IMR-90 (cell line): Measurements from ENCODE around the gene OR2F2. TPM values are rescaled to one million over a fixed set of nuclear protein-coding genes. Genes with fewer than 3 reads are reported as not detected.

ENCODE experiments used
- ATAC-seq: fragments of 200-7000 bp; cut with Tn5 transposase; 2 replicates; pipeline ENCODE4 v1.9.1; 2020; ENCODE audit warnings: low read depth, mild to moderate bottlenecking, moderate library complexity
- BruUV-seq: library from RNA; stranded (reverse); fragments of 400-500 nt; replicated peaks from 2 replicates; lab custom pipeline; 2021; lab: Mats Ljungman, UMichigan
- CTCF ChIA-PET: fragments of 300-600 bp; formaldehyde crosslinking; extraction: SDS; loops from one replicate; lab custom pipeline; 2021; ENCODE audit warnings: antibody characterized with exemption; lab: Yijun Ruan, JAX
- POLR2A ChIA-PET: fragments of 300-600 bp; sonication (Branson Sonifier 250); formaldehyde crosslinking; loops from one replicate; lab custom pipeline; 2022; ENCODE audit warnings: antibody characterized with exemption; ENCODE audit not compliant: unreplicated experiment; lab: Charles Lee
- DNase-seq: peaks from one replicate; pipeline ENCODE4 v3.0.0; 2013
- H2AFZ ChIP-seq: replicated peaks from 2 replicates; pipeline ENCODE3; 2013; ENCODE audit warnings: low read length, mild to moderate bottlenecking; ENCODE audit not compliant: poor library complexity
- H2AK5ac ChIP-seq: 2 replicates; pipeline ENCODE4 v1.6.1; 2013; ENCODE audit warnings: low read depth, low read length, inconsistent platforms
- H2AK9ac ChIP-seq: replicated peaks from 2 replicates; pipeline ENCODE3; 2013; ENCODE audit warnings: mild to moderate bottlenecking, low read depth, low read length, moderate library complexity; ENCODE audit not compliant: poor library complexity
- H2BK120ac ChIP-seq: 2 replicates; pipeline ENCODE4 v1.6.1; 2013; ENCODE audit warnings: low read depth, low read length, inconsistent platforms
- H2BK15ac ChIP-seq: 3 replicates; pipeline ENCODE4 v1.6.1; 2013; ENCODE audit warnings: low read depth, low read length, inconsistent platforms
- H2BK20ac ChIP-seq: 2 replicates; pipeline ENCODE4 v1.6.1; 2013; ENCODE audit warnings: low read depth, mild to moderate bottlenecking, inconsistent platforms, low read length, moderate library complexity
- H2BK5ac ChIP-seq: 2 replicates; pipeline ENCODE4 v1.6.1; 2013; ENCODE audit warnings: mild to moderate bottlenecking, low read depth, low read length, inconsistent platforms; ENCODE audit not compliant: poor library complexity, severe bottlenecking
- H3K14ac ChIP-seq: replicated peaks from 2 replicates; pipeline ENCODE4 v1.6.1; 2013; ENCODE audit warnings: low read depth, low read length, inconsistent platforms
- H3K18ac ChIP-seq: 2 replicates; pipeline ENCODE4 v1.6.1; 2013; ENCODE audit warnings: low read depth, low read length, control low read depth
- H3K23ac ChIP-seq: 2 replicates; pipeline ENCODE4 v1.6.1; 2013; ENCODE audit warnings: low read depth, low read length, inconsistent platforms
- H3K27ac ChIP-seq: 2 replicates; pipeline ENCODE4 v1.5.1; 2013; ENCODE audit warnings: mild to moderate bottlenecking, control low read depth, low read length; ENCODE audit not compliant: insufficient read depth
- H3K27me3 ChIP-seq: 2 replicates; pipeline ENCODE4 v1.6.1; 2013; ENCODE audit warnings: low read length; ENCODE audit not compliant: control insufficient read depth, insufficient read depth
- H3K36me3 ChIP-seq: 2 replicates; pipeline ENCODE4 v1.6.1; 2013; ENCODE audit warnings: low read length, mixed read lengths; ENCODE audit not compliant: control insufficient read depth, insufficient read depth
- H3K4ac ChIP-seq: 2 replicates; pipeline ENCODE4 v1.6.1; 2013; ENCODE audit warnings: low read depth, low read length, inconsistent platforms
- H3K4me1 ChIP-seq: 2 replicates; pipeline ENCODE4 v1.6.1; 2013; ENCODE audit warnings: low read length, mixed read lengths; ENCODE audit not compliant: control insufficient read depth, insufficient read depth
- H3K4me2 ChIP-seq: 2 replicates; pipeline ENCODE4 v1.6.1; 2013; ENCODE audit warnings: low read depth, mild to moderate bottlenecking, control low read depth, low read length, moderate library complexity
- H3K4me3 ChIP-seq: 2 replicates; pipeline ENCODE4 v1.5.1; 2013; ENCODE audit warnings: low read depth, mild to moderate bottlenecking, control low read depth, low read length, moderate library complexity; ENCODE audit not compliant: insufficient read depth
- H3K56ac ChIP-seq: 2 replicates; pipeline ENCODE4 v1.6.1; 2013; ENCODE audit warnings: low read length, inconsistent platforms; ENCODE audit not compliant: insufficient read depth; ENCODE audit errors: extremely low read depth
- H3K79me1 ChIP-seq, 2 experiments: 2 replicates each; pipeline ENCODE4 v1.6.1; 2013; ENCODE audit warnings: low read length in 2 of 2, inconsistent platforms in 1 of 2, low read depth in 1 of 2
- H3K9ac ChIP-seq: 2 replicates; pipeline ENCODE4 v1.6.1; 2013; ENCODE audit warnings: low read depth, low read length, control low read depth
- H3K9me1 ChIP-seq: 2 replicates; pipeline ENCODE4 v1.6.1; 2013; ENCODE audit warnings: low read length, inconsistent platforms; ENCODE audit not compliant: insufficient read depth
- H3K9me3 ChIP-seq: 2 replicates; pipeline ENCODE4 v1.6.1; 2013; ENCODE audit warnings: low read length; ENCODE audit not compliant: control insufficient read depth, insufficient read depth
- H4K20me1 ChIP-seq: 2 replicates; pipeline ENCODE4 v1.6.1; 2013; ENCODE audit warnings: low read length, inconsistent platforms; ENCODE audit not compliant: insufficient read depth
- H4K5ac ChIP-seq: 2 replicates; pipeline ENCODE4 v1.6.1; 2013; ENCODE audit warnings: mild to moderate bottlenecking, low read depth, low read length, control low read depth
- H4K8ac ChIP-seq, 2 experiments: 2 replicates each; pipeline ENCODE4 v1.6.1; 2013; ENCODE audit warnings: low read depth in 2 of 2, low read length in 2 of 2, control low read depth in 1 of 2, inconsistent platforms in 1 of 2
- H4K91ac ChIP-seq: 2 replicates; pipeline ENCODE4 v1.6.1; 2013; ENCODE audit warnings: low read depth, low read length, inconsistent platforms; ENCODE audit not compliant: insufficient read depth
- BHLHE40 ChIP-seq: fragments of 150-350 bp; IDR thresholded peaks from 2 replicates; pipeline ENCODE4 v1.6.1; 2016; ENCODE audit warnings: mild to moderate bottlenecking, low read depth, low read length
- CHD1 ChIP-seq: IDR thresholded peaks from 2 replicates; pipeline ENCODE4 v1.6.1; 2012; ENCODE audit warnings: low read depth, low read length, improper control_type of control experiment
- MAZ ChIP-seq: IDR thresholded peaks from 2 replicates; pipeline ENCODE4 v1.6.1; 2012; ENCODE audit warnings: low read depth, mild to moderate bottlenecking, low read length, improper control_type of control experiment, moderate library complexity, borderline replicate concordance
- NFE2L2 ChIP-seq: fragments of 150-350 bp; IDR thresholded peaks from 2 replicates; pipeline ENCODE4 v1.6.1; 2016; ENCODE audit warnings: low read depth, mild to moderate bottlenecking, low read length
- POLR2A ChIP-seq: IDR thresholded peaks from 2 replicates; pipeline ENCODE4 v1.6.1; 2012; ENCODE audit warnings: mild to moderate bottlenecking, low read depth, low read length
- RCOR1 ChIP-seq: IDR thresholded peaks from 2 replicates; pipeline ENCODE4 v1.6.1; 2012; ENCODE audit warnings: mild to moderate bottlenecking, low read length, improper control_type of control experiment; ENCODE audit not compliant: insufficient replicate concordance
- RFX5 ChIP-seq: IDR thresholded peaks from 2 replicates; pipeline ENCODE4 v1.8.0; 2012; ENCODE audit warnings: low read depth, mild to moderate bottlenecking, low read length, moderate library complexity
- SMC3 ChIP-seq: fragments of 150-350 bp; IDR thresholded peaks from 2 replicates; pipeline ENCODE4 v1.6.1; 2016; ENCODE audit warnings: low read depth, mild to moderate bottlenecking, antibody characterized with exemption, low read length, moderate library complexity
- WGBS, 2 experiments: methylation state at CpG; one replicate each; pipeline versions ENCODE4 v1.1.5 to v1.1.7; 2013; ENCODE audit warnings: missing lambda C conversion rate in 2 of 2; ENCODE audit not compliant: insufficient read length in 1 of 2; ENCODE audit errors: extremely low coverage in 2 of 2; 5-methylcytosine and 5-hydroxymethylcytosine counted together
- dilution Hi-C: fragments of 300-500 bp; cut with HindIII; formaldehyde crosslinking; loops from one replicate; pipeline ENCODE4 v1.14.3; 2018; ENCODE audit warnings: low sequenced_read_pairs; ENCODE audit not compliant: unreplicated experiment
- in situ Hi-C: fragments of 300-500 bp; cut with MboI; formaldehyde crosslinking; loops from 3 replicates; pipeline ENCODE4 v1.14.3; 2019; ENCODE audit warnings: low sequenced_read_pairs, inconsistent platforms, mixed read lengths
- intact Hi-C: fragments of 100-400 bp; cut with micrococcal nuclease; formaldehyde crosslinking; loops from 2 replicates; pipeline ENCODE4 v1.10.0; 2022
- polyA plus RNA-seq, 3 experiments: library from polyadenylated mRNA; depleted of rRNA; stranded (reverse); fragments of >200 nt; gene quantifications; 2 replicates each; pipeline ENCODE4 v1.2.3, GENCODE V29; 2012; ENCODE audit warnings: low replicate concordance in 1 of 3
- total RNA-seq: library from RNA; depleted of rRNA; stranded (reverse); fragments of >200 nt; gene quantifications from 2 replicates; pipeline ENCODE4 v1.2.3, GENCODE V29; 2012
- TF ChIP-seq, protein P1 (sequence below): fragments of 150-350 bp; IDR thresholded peaks from 2 replicates; pipeline ENCODE4 v1.6.1; 2016; ENCODE audit warnings: low read depth, mild to moderate bottlenecking, low read length, moderate library complexity, borderline replicate concordance

The OR2F2 gene
- total and polyA plus RNA-seq, 2 of the 4 experiments (the other 2 are of a cell fraction), result not detected

GRCh38 chr7:143960813-143961610 is 26.0 kb downstream of the OR2F2 start:
- no peak overlapping the region for H2AK5ac ChIP-seq
- H3K4me1 ChIP-seq, result 0 out of 2 replicates have a peak, but pooled peaks cover 1% of the 10 kb centered on the region
- POLR2A ChIA-PET, result no interaction called here
- WGBS, 2 experiments, result no CpG with 5 or more reads among the region's 5 CpGs
- H4K8ac ChIP-seq, result no peak overlapping the region
- no peak overlapping the region for H2AK9ac ChIP-seq
- H4K20me1 ChIP-seq, result no peaks in the 10 kb centered on the region
- dilution Hi-C loops (no loop called here), in situ Hi-C loops (no loop called here), intact Hi-C loops (no loop called here)
- H3K9me3 ChIP-seq, result no peaks in the 10 kb centered on the region
- no peaks in the 10 kb centered on the region for H3K9me1 ChIP-seq
- H3K79me1 ChIP-seq, result no peaks in the 10 kb centered on the region
- H2BK20ac ChIP-seq, result no peak overlapping the region
- no peak for TF ChIP-seq NFE2L2
- no peak for TF ChIP-seq RCOR1
- no peak for TF ChIP-seq MAZ
- TF ChIP-seq, protein P1, sequence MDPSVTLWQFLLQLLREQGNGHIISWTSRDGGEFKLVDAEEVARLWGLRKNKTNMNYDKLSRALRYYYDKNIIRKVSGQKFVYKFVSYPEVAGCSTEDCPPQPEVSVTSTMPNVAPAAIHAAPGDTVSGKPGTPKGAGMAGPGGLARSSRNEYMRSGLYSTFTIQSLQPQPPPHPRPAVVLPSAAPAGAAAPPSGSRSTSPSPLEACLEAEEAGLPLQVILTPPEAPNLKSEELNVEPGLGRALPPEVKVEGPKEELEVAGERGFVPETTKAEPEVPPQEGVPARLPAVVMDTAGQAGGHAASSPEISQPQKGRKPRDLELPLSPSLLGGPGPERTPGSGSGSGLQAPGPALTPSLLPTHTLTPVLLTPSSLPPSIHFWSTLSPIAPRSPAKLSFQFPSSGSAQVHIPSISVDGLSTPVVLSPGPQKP, result no peak
- no peak for TF ChIP-seq RFX5
- TF ChIP-seq SMC3, result no peak
- TF ChIP-seq CHD1, result no peak
- TF ChIP-seq BHLHE40, result no peak
- no peak for TF ChIP-seq POLR2A
- H2AFZ ChIP-seq, result no peak overlapping the region
- no peaks in the 10 kb centered on the region for H3K36me3 ChIP-seq
- no TSS peak for BruUV-seq
- no peak overlapping the region for H3K9ac ChIP-seq
- no peak overlapping the region for H3K27ac ChIP-seq
- H2BK120ac ChIP-seq, result no peak overlapping the region
- H3K56ac ChIP-seq, result no peak overlapping the region
- H3K4ac ChIP-seq, result no peak overlapping the region
- no peak overlapping the region for H4K91ac ChIP-seq
- no peak overlapping the region for H2BK5ac ChIP-seq
- CTCF ChIA-PET, result interaction anchor here (0.6 kb wide), 1 partner anchor 65 kb away, joined by 3 read pairs; no protein-coding TSS in a partner anchor
- H3K14ac ChIP-seq, result no peak overlapping the region
- H3K4me3 ChIP-seq, result no peak overlapping the region
- no peak overlapping the region for H3K18ac ChIP-seq
- no peak for ATAC-seq
- no peak overlapping the region for H3K4me2 ChIP-seq
- H3K27me3 ChIP-seq, result peaks cover 3% of the 10 kb centered on the region; the same call in 1 of the 2 replicates
- no peak overlapping the region for H4K5ac ChIP-seq
- H2BK15ac ChIP-seq, result no peak overlapping the region
- H3K23ac ChIP-seq, result no peak overlapping the region
- no peak for DNase-seq
